Peyer's patch (tissue), 4 donors: ENCODE results near the gene SAG.

Experiments used
- POLR2A ChIP-seq, 2 donors: fragments of 450-650 bp; IDR thresholded peaks; one replicate each; pipeline ENCODE4 v1.5.1; 2017; ENCODE audit warnings: antibody characterized with exemption in 2 of 2, mild to moderate bottlenecking in 2 of 2, moderate library complexity in 2 of 2
- TF ChIP-seq, protein P1 (sequence below), 6 experiments: fragments of 450-650 bp in 4 of 6; fragments of 200-600 bp in 2 of 6; sonication (generic) in 1 of 6; IDR thresholded peaks; one replicate each; pipeline ENCODE4 v1.5.1; 2017 to 2019; ENCODE audit warnings: antibody characterized with exemption in 6 of 6, mild to moderate bottlenecking in 3 of 6, moderate library complexity in 1 of 6

DNA sequence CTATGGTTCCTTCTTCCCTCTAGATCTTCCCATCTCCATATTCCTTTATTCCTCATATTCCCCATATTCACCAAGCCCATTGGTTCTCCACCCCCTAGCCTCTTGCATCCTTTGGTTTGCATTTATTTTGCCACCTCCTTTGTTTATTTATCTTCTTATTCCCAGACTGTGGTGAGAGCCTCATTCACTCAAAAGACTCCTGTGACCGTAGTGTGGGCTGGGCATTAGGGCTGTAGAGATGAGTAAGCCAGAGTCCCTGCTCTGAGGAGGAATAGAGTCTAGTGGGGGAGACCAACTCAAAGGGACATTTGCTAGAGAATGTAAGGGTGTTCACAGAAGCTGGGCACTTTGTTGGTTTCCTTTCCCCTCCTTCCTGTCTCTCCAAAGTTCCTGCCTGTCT lies 47.9 kb upstream of the SAG start:
- TF ChIP-seq POLR2A (IDR thresholded peaks at IDR 0.05) = no peak
- TF ChIP-seq, protein P1, sequence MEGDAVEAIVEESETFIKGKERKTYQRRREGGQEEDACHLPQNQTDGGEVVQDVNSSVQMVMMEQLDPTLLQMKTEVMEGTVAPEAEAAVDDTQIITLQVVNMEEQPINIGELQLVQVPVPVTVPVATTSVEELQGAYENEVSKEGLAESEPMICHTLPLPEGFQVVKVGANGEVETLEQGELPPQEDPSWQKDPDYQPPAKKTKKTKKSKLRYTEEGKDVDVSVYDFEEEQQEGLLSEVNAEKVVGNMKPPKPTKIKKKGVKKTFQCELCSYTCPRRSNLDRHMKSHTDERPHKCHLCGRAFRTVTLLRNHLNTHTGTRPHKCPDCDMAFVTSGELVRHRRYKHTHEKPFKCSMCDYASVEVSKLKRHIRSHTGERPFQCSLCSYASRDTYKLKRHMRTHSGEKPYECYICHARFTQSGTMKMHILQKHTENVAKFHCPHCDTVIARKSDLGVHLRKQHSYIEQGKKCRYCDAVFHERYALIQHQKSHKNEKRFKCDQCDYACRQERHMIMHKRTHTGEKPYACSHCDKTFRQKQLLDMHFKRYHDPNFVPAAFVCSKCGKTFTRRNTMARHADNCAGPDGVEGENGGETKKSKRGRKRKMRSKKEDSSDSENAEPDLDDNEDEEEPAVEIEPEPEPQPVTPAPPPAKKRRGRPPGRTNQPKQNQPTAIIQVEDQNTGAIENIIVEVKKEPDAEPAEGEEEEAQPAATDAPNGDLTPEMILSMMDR (IDR thresholded peaks at IDR 0.05) = no peak
